ENCODE results near the gene EIF4E3. TPM values are rescaled to one million over a fixed set of nuclear protein-coding genes. Genes with fewer than 3 reads are reported as not detected.

The EIF4E3 gene
- total and polyA plus RNA-seq, 2 donors (not counting 1 experiment from before 2014, with no cell fraction given), result 1.00 to 5.0 TPM

DNA sequence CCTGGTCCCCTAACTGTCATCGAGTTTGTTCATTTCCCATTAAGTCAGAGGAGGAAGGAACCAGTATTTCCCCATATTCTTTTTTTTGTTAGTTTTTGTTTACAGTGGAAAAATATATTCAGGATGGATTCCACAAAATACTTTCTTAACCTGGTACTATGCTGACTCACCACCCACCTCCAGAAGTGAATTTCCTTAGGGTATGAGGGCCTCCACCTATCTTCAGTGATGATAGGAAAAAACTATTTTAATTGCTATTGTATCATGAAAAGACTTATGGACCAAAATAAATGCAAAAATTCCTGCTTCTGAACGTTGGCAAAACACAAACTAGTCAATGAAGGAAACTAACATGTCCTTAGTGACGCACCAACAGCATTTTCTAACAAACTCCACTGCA lies 77.5 kb downstream of the EIF4E3 start:
- no peak for ATAC-seq (ENCODE audit: low read depth)
- Histone ChIP-seq H3K4me1 (ENCODE audit: control insufficient read depth in 2 of 2, insufficient read depth in 2 of 2, low read length in 2 of 2) (peaks cover 0 to 2% of the 10 kb centered on the region in 2 donors), H3K4me3 (ENCODE audit: control extremely low read depth in 1 of 5, extremely low read depth in 1 of 5, insufficient read depth in 1 of 5, low read depth in 2 of 5, low read length in 4 of 5) (no peak overlapping the region), H2AFZ (ENCODE audit: insufficient read depth, low read depth, low read length, poor library complexity, severe bottlenecking) (no peak overlapping the region), H3K27me3 (replicated peaks in 1 of 4; ENCODE audit: control extremely low read depth in 1 of 4, control insufficient read depth in 3 of 4, insufficient read depth in 4 of 4, low read length in 3 of 4) (no peaks in the 10 kb centered on the region), H4K20me1 (ENCODE audit: control insufficient read depth, insufficient read depth, low read length, poor library complexity, severe bottlenecking) (no peaks in the 10 kb centered on the region), H3K79me2 (ENCODE audit: control insufficient read depth, insufficient read depth, low read length) (no peaks in the 10 kb centered on the region), H3K4me2 (replicated peaks; ENCODE audit: low read depth, low read length, poor library complexity, severe bottlenecking) (no peak overlapping the region), H3K36me3 (replicated peaks in 1 of 2; ENCODE audit: control extremely low read depth in 1 of 2, control insufficient read depth in 1 of 2, extremely low read depth in 1 of 2, insufficient read depth in 2 of 2, low read length in 1 of 2) (no peaks in the 10 kb centered on the region), H3K27ac (ENCODE audit: low read length in 2 of 2) (no peak overlapping the region), H3K9ac (ENCODE audit: low read length) (no peak overlapping the region), H3K9me3 (ENCODE audit: control extremely low read depth in 1 of 3, control insufficient read depth in 2 of 3, insufficient read depth in 1 of 3, low read length in 2 of 3) (no peaks in the 10 kb centered on the region)
- Mint-ChIP-seq H3K27ac (no peak overlapping the region), H3K4me1 (peaks cover 2% of the 10 kb centered on the region), H3K9me3 (ENCODE audit: insufficient read depth) (no peaks in the 10 kb centered on the region), H3K4me3 (no peak overlapping the region), H3K27me3 (peaks cover 18% of the 10 kb centered on the region)
- DNase-seq, result no peak
- WGBS (ENCODE audit: insufficient coverage), result 67% methylated on average over 1 of the region's 3 CpGs
- POLR2A ChIA-PET, result no interaction called here
- intact Hi-C loops (cut with micrococcal nuclease), result no loop called here
- CTCF ChIA-PET, result interaction anchor here (1.2 to 1.4 kb wide), 2 partner anchors 9 to 1583 kb away, joined by 3 read pairs; no protein-coding TSS in a partner anchor
- TF ChIP-seq, protein P1, sequence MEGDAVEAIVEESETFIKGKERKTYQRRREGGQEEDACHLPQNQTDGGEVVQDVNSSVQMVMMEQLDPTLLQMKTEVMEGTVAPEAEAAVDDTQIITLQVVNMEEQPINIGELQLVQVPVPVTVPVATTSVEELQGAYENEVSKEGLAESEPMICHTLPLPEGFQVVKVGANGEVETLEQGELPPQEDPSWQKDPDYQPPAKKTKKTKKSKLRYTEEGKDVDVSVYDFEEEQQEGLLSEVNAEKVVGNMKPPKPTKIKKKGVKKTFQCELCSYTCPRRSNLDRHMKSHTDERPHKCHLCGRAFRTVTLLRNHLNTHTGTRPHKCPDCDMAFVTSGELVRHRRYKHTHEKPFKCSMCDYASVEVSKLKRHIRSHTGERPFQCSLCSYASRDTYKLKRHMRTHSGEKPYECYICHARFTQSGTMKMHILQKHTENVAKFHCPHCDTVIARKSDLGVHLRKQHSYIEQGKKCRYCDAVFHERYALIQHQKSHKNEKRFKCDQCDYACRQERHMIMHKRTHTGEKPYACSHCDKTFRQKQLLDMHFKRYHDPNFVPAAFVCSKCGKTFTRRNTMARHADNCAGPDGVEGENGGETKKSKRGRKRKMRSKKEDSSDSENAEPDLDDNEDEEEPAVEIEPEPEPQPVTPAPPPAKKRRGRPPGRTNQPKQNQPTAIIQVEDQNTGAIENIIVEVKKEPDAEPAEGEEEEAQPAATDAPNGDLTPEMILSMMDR (IDR thresholded peaks at IDR 0.05), result no peak
- TF ChIP-seq EZH2 (IDR thresholded peaks at IDR 0.05; ENCODE audit: borderline replicate concordance, insufficient read depth, low read depth, low read length, poor library complexity, severe bottlenecking), result no peak

DNA sequence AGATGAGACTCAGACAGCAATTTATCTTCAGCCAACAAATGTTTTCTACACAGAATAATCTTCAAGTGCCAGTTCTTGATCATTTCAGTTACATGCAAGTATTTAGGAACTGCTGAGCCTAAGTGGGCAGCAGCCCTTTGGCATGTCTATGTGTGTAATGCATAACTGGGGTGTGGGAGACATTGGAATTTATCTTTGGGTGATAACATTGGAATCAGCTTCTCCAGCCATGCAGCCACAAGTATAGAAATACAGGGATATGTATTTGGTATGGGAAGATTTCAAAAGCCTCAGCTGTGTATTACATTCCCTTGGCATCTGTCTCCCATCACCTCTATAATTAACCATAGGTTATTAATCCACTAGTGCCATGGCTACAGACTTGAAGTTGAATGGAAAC lies 78.2 kb downstream of the EIF4E3 start:
- TF ChIP-seq EZH2 (IDR thresholded peaks at IDR 0.05; ENCODE audit: borderline replicate concordance, insufficient read depth, low read depth, low read length, poor library complexity, severe bottlenecking), result no peak
- TF ChIP-seq, protein P1 (IDR thresholded peaks at IDR 0.05), result no peak
- CTCF ChIA-PET, result interaction anchor here (1.2 to 1.5 kb wide), 2 partner anchors 10 to 1583 kb away, joined by 3 to 4 read pairs; no protein-coding TSS in a partner anchor

More for the DNA sequence above, 78.2 kb downstream of the EIF4E3 start:
- Histone ChIP-seq H3K27me3 (replicated peaks in 1 of 4; ENCODE audit: control extremely low read depth in 1 of 4, control insufficient read depth in 3 of 4, insufficient read depth in 4 of 4, low read length in 3 of 4) (no peaks in the 10 kb centered on the region), H3K9ac (ENCODE audit: low read length) (no peak overlapping the region), H3K4me3 (ENCODE audit: control extremely low read depth in 1 of 5, extremely low read depth in 1 of 5, insufficient read depth in 1 of 5, low read depth in 2 of 5, low read length in 4 of 5) (no peak overlapping the region), H3K4me2 (replicated peaks; ENCODE audit: low read depth, low read length, poor library complexity, severe bottlenecking) (no peak overlapping the region), H3K4me1 (ENCODE audit: control insufficient read depth in 2 of 2, insufficient read depth in 2 of 2, low read length in 2 of 2) (no peaks in the 10 kb centered on the region), H3K36me3 (replicated peaks in 1 of 2; ENCODE audit: control extremely low read depth in 1 of 2, control insufficient read depth in 1 of 2, extremely low read depth in 1 of 2, insufficient read depth in 2 of 2, low read length in 1 of 2) (no peaks in the 10 kb centered on the region), H3K27ac (ENCODE audit: low read length in 2 of 2) (no peak overlapping the region), H2AFZ (ENCODE audit: insufficient read depth, low read depth, low read length, poor library complexity, severe bottlenecking) (no peak overlapping the region), H3K9me3 (ENCODE audit: control extremely low read depth in 1 of 3, control insufficient read depth in 2 of 3, insufficient read depth in 1 of 3, low read length in 2 of 3) (no peaks in the 10 kb centered on the region), H4K20me1 (ENCODE audit: control insufficient read depth, insufficient read depth, low read length, poor library complexity, severe bottlenecking) (no peaks in the 10 kb centered on the region), H3K79me2 (ENCODE audit: control insufficient read depth, insufficient read depth, low read length) (no peaks in the 10 kb centered on the region)
- Mint-ChIP-seq H3K9me3 (ENCODE audit: insufficient read depth) (no peaks in the 10 kb centered on the region), H3K4me3 (no peak overlapping the region), H3K27me3 (peaks cover 18% of the 10 kb centered on the region), H3K27ac (no peak overlapping the region), H3K4me1 (no peaks in the 10 kb centered on the region)
- ATAC-seq (ENCODE audit: low read depth) (no peak), DNase-seq (no peak)
- POLR2A ChIA-PET, result no interaction called here
- intact Hi-C loops (cut with micrococcal nuclease), result no loop called here

Measured in B cell (primary cell).